HepG2 (cell line): Measurements from ENCODE around the gene NAT14. TPM values are rescaled to one million over a fixed set of nuclear protein-coding genes. Genes with fewer than 3 reads are reported as not detected.

Experiments used
- ATAC-seq: fragments of 200-7000 bp; cut with Tn5 transposase; 3 replicates; pipeline ENCODE4 v1.9.1; 2020; ENCODE audit warnings: mild to moderate bottlenecking, moderate library complexity
- BruUV-seq: library from RNA; stranded (reverse); fragments of 400-500 nt; replicated peaks from 2 replicates; lab custom pipeline; 2021; lab: Mats Ljungman, UMichigan
- CTCF ChIA-PET: fragments of 300-600 bp; formaldehyde crosslinking; extraction: SDS; loops from one replicate; lab custom pipeline; 2021; ENCODE audit warnings: low total read pairs, inconsistent platforms, low intra/inter-chr PET ratio; lab: Yijun Ruan, JAX
- POLR2A ChIA-PET: fragments of 350-600 bp; sonication (Branson Sonifier 250); formaldehyde crosslinking; loops from one replicate; lab custom pipeline; 2020; ENCODE audit warnings: antibody characterized with exemption, inconsistent platforms; lab: Yijun Ruan, JAX
- DNase-seq: peaks from one replicate; pipeline ENCODE4 v3.0.0-alpha.2; 2015; ENCODE audit warnings: low spot score
- FAIRE-seq: peaks from 3 replicates; lab custom pipeline; 2011; peaks lifted over from hg19 to GRCh38; lab: Jason Lieb, UNC
- H2AFZ ChIP-seq: one replicate; pipeline ENCODE4 v1.6.1; 2011; ENCODE audit warnings: low read length, inconsistent platforms
- H3K27ac ChIP-seq: fragments of 300-600 bp; 3 replicates; pipeline ENCODE4 v1.8.0; 2011; ENCODE audit warnings: mixed run types, mild to moderate bottlenecking, mixed read lengths, low read length, inconsistent platforms; ENCODE audit not compliant: insufficient read depth; ENCODE audit errors: extremely low read length
- H3K27me3 ChIP-seq, 2 experiments: fragments of 200-600 bp in 1 of 2; 2 replicates in 1 of 2; 3 replicates in 1 of 2; pipeline versions ENCODE4 v1.6.0 to v1.8.0; 2011; ENCODE audit warnings: low read length in 2 of 2, mild to moderate bottlenecking in 2 of 2, moderate library complexity in 2 of 2, inconsistent platforms in 1 of 2; ENCODE audit not compliant: insufficient read depth in 2 of 2, control insufficient read depth in 1 of 2
- H3K36me3 ChIP-seq, 2 experiments: fragments of 200-600 bp in 1 of 2; replicated peaks in 1 of 2; 2 replicates in 1 of 2; 3 replicates in 1 of 2; pipeline versions ENCODE4 v1.5.1 to v1.8.0; 2011; ENCODE audit warnings: low read length in 2 of 2, inconsistent platforms in 1 of 2; ENCODE audit not compliant: insufficient read depth in 2 of 2, control insufficient read depth in 1 of 2
- H3K4me1 ChIP-seq: 2 replicates; pipeline ENCODE4 v1.5.1; 2012; ENCODE audit warnings: low read length, inconsistent platforms; ENCODE audit not compliant: insufficient read depth
- H3K4me2 ChIP-seq: 2 replicates; pipeline ENCODE4 v1.6.0; 2011; ENCODE audit warnings: low read depth, low read length, inconsistent platforms
- H3K4me3 ChIP-seq, 3 experiments: fragments of 200-600 bp in 1 of 3; sonication (generic), shearing (Covaris generic) in 1 of 3; replicated peaks in 1 of 3; 2 replicates each; pipeline ENCODE4 v1.5.1; 2011 to 2016; ENCODE audit warnings: low read length in 3 of 3, inconsistent platforms in 2 of 3, low read depth in 2 of 3, mild to moderate bottlenecking in 2 of 3, control low read depth in 1 of 3, mixed read lengths in 1 of 3; ENCODE audit not compliant: insufficient read depth in 1 of 3
- H3K79me2 ChIP-seq: one replicate; pipeline ENCODE4 v1.6.1; 2011; ENCODE audit warnings: low read length, inconsistent platforms; ENCODE audit not compliant: insufficient read depth
- H3K9ac ChIP-seq: 2 replicates; pipeline ENCODE4 v1.6.0; 2011; ENCODE audit warnings: mild to moderate bottlenecking, low read depth, low read length, inconsistent platforms; ENCODE audit not compliant: insufficient read depth
- H3K9me3 ChIP-seq: 2 replicates; pipeline ENCODE4 v1.5.1; 2012; ENCODE audit warnings: mild to moderate bottlenecking, low read length
- H4K20me1 ChIP-seq: 2 replicates; pipeline ENCODE4 v1.6.0; 2011; ENCODE audit warnings: inconsistent platforms, mild to moderate bottlenecking, low read length, moderate library complexity; ENCODE audit not compliant: insufficient read depth
- ATRX ChIP-seq: sonication (generic); formaldehyde crosslinking; IDR thresholded peaks from 2 replicates; pipeline ENCODE4 v1.4.0; 2020; ENCODE audit warnings: missing genetic modification reagents, borderline replicate concordance
- GMEB2 ChIP-seq: IDR thresholded peaks from 2 replicates; pipeline ENCODE4 v1.6.1; 2016; ENCODE audit warnings: missing biosample characterization, missing genetic modification reagents, low read depth
- HDAC2 ChIP-seq: sonication (generic); formaldehyde crosslinking; IDR thresholded peaks from 2 replicates; pipeline ENCODE4 v1.4.0; 2020; ENCODE audit warnings: missing genetic modification reagents
- NAIF1 ChIP-seq: sonication (generic); formaldehyde crosslinking; IDR thresholded peaks from 2 replicates; pipeline ENCODE4 v1.5.0; 2020; ENCODE audit warnings: mild to moderate bottlenecking, missing genetic modification reagents, borderline replicate concordance
- RBFOX2 ChIP-seq: fragments of 200-400 bp; formaldehyde crosslinking; IDR thresholded peaks from 2 replicates; pipeline ENCODE4 v1.6.1; 2017; ENCODE audit warnings: low read depth, mild to moderate bottlenecking, low read length
- WGBS: methylation state at CpG from one replicate; pipeline ENCODE4 v1.1.6; 2017; ENCODE audit warnings: low lambda C conversion rate; 5-methylcytosine and 5-hydroxymethylcytosine counted together
- in situ Hi-C: cut with HindIII; loops from 2 replicates; pipeline ENCODE4 v1.10.0; 2017; ENCODE audit warnings: low pct_unique_long_range_greater_than_20kb; ENCODE audit not compliant: extremely low pct_ligation_motif_present
- intact Hi-C: fragments of 100-400 bp; cut with micrococcal nuclease; formaldehyde crosslinking; loops from one replicate; pipeline ENCODE4 v1.10.0; 2022; ENCODE audit not compliant: unreplicated experiment
- polyA plus RNA-seq, 8 experiments: library from polyadenylated mRNA; depleted of rRNA in 3 of 8; stranded (reverse) in 7 of 8; unstranded in 1 of 8; fragments of >200 nt; fragmentation: Illumina TruSeq in 4 of 8; extraction: Trizol in 4 of 8; gene quantifications; 2 replicates each; pipeline versions ENCODE4 v1.2.1 to v1.2.3, GENCODE V29; 2011 to 2016; ENCODE audit warnings: low read depth in 4 of 8, missing spikeins in 1 of 8, mixed read lengths in 1 of 8; ENCODE audit not compliant: insufficient read depth in 1 of 8
- total RNA-seq, 5 experiments: library from RNA; depleted of rRNA; stranded (reverse); fragments of >200 nt; fragmentation: Illumina TruSeq; extraction: Trizol; gene quantifications; 2 replicates each; pipeline ENCODE4 v1.2.3, GENCODE V29; 2016; ENCODE audit warnings: low read depth in 1 of 5
- TF ChIP-seq, protein P1 (sequence below): sonication (generic); formaldehyde crosslinking; IDR thresholded peaks from 2 replicates; pipeline ENCODE4 v1.8.1; 2023; ENCODE audit warnings: mild to moderate bottlenecking, inconsistent platforms, moderate library complexity, missing genetic modification reagents, borderline replicate concordance
- TF ChIP-seq, protein P2 (sequence below): sonication (generic); formaldehyde crosslinking; IDR thresholded peaks from 2 replicates; pipeline ENCODE4 v1.8.0; 2022; ENCODE audit warnings: mild to moderate bottlenecking, missing genetic modification reagents

Gene NAT14
- total and polyA plus RNA-seq, 2 of the 13 experiments (the other 11 are each of a cell fraction or from before 2014, with no cell fraction given): 20.7 to 22.3 TPM

DNA sequence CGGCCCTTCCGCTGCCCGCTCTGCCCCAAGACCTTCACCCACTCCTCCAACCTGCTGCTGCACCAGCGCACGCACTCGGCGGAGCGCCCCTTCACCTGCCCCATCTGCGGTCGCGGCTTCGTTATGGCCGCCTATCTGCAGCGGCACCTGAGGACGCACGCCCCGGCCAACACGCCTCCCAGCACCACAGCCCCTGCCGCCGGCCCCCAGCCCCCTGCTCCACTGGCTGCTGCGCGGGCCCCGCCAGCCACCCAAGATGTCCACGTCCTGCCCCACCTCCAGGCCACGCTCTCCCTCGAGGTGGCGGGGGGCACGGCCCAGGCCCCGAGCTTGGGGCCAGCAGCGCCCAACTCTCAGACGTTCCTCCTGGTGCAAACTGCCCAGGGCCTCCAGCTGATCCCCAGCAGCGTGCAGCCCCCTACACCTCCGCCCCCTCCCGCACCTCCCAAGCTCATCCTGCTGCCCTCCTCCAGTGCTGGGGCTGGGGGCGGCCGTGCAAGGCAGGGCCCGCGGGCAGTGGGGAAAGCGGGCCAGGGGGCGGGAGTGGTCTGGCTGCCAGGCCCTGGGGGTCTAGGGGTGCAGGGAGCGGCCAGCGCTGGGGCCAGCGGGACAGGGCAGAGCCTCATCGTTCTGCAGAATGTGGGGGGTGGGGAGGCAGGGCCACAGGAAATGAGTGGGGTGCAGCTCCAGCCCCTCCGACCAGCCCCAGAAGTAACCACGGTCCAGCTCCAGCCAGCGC lies 1.9 kb upstream of the NAT14 start:
- no peak overlapping the region for H3K27ac ChIP-seq

GRCh38 chr19:55483706-55484592 lies 1.0 kb upstream of the NAT14 start:
- CTCF ChIA-PET: no interaction called here
- intact Hi-C loops: no loop called here
- Histone ChIP-seq H3K9me3 (no peaks in the 10 kb centered on the region), H4K20me1 (no peaks in the 10 kb centered on the region), H2AFZ (no peak overlapping the region), H3K4me1 (peaks cover 33% of the 10 kb centered on the region), H3K9ac (no peak overlapping the region), H3K27me3 (peaks cover 0 to 1% of the 10 kb centered on the region in 2 experiments; a peak in 1 of 5 replicates), H3K79me2 (no peaks in the 10 kb centered on the region), H3K36me3 (no peaks in the 10 kb centered on the region), H3K4me2 (0 out of 2 replicates have a peak overlapping the region, but pooled peaks have one; percentile 91), H3K27ac (no peak overlapping the region), H3K4me3 (peak overlapping the region in 1 of 3 experiments; percentile 79; a peak in 1 of 6 replicates)
- in situ Hi-C loops: no loop called here
- DNase-seq (no peak), FAIRE-seq (no peak), ATAC-seq (no peak)
- WGBS: 96% methylated on average over 24 of the region's 46 CpGs
- BruUV-seq: no TSS peak
- POLR2A ChIA-PET: interaction anchor here (1.3 to 4.3 kb wide), 4 partner anchors 7 to 69 kb away, joined by 3 to 44 read pairs (median 4); partner anchors contain the start of genes ISOC2 and ZNF628
- TF ChIP-seq ATRX (CRISPR knock-in tag): no peak
- TF ChIP-seq, protein P1, sequence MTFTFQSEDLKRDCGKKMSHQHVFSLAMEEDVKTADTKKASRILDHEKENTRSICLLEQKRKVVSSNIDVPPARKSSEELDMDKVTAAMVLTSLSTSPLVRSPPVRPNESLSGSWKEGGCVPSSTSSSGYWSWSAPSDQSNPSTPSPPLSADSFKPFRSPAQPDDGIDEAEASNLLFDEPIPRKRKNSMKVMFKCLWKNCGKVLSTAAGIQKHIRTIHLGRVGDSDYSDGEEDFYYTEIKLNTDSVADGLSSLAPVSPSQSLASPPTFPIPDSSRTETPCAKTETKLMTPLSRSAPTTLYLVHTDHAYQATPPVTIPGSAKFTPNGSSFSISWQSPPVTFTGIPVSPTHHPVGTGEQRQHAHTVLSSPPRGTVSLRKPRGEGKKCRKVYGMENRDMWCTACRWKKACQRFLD (CRISPR knock-in tag): no peak
- no peak for TF ChIP-seq HDAC2
- no peak for TF ChIP-seq GMEB2 (CRISPR knock-in tag)
- no peak for TF ChIP-seq NAIF1

More for the DNA sequence above, 1.9 kb upstream of the NAT14 start:
- DNase-seq: no peak
- H3K4me1 ChIP-seq: peaks cover 32% of the 10 kb centered on the region
- peak; percentile 48; the same call in 1 of the 2 replicates for TF ChIP-seq RBFOX2
- TF ChIP-seq, protein P2, sequence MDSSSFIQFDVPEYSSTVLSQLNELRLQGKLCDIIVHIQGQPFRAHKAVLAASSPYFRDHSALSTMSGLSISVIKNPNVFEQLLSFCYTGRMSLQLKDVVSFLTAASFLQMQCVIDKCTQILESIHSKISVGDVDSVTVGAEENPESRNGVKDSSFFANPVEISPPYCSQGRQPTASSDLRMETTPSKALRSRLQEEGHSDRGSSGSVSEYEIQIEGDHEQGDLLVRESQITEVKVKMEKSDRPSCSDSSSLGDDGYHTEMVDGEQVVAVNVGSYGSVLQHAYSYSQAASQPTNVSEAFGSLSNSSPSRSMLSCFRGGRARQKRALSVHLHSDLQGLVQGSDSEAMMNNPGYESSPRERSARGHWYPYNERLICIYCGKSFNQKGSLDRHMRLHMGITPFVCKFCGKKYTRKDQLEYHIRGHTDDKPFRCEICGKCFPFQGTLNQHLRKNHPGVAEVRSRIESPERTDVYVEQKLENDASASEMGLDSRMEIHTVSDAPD: no peak
- peaks cover 7% of the 10 kb centered on the region for H3K79me2 ChIP-seq
- no peak overlapping the region for H3K9ac ChIP-seq
- no peaks in the 10 kb centered on the region for H3K27me3 ChIP-seq
- BruUV-seq: no TSS peak
- CTCF ChIA-PET: no interaction called here
- no peaks in the 10 kb centered on the region for H4K20me1 ChIP-seq
- no peak overlapping the region for H3K4me2 ChIP-seq
- H3K4me3 ChIP-seq: no peak overlapping the region
- intact Hi-C loops: no loop called here
- no peak for ATAC-seq
- POLR2A ChIA-PET: interaction anchor here (1.9 kb wide), 1 partner anchor 70 kb away, joined by 4 read pairs; no protein-coding TSS in a partner anchor
- no peak for FAIRE-seq
- H3K9me3 ChIP-seq: no peaks in the 10 kb centered on the region
- WGBS: 96% methylated on average over 41 of the region's 47 CpGs
- no peak overlapping the region for H2AFZ ChIP-seq
- H3K36me3 ChIP-seq: no peaks in the 10 kb centered on the region
- in situ Hi-C loops: no loop called here
